HG03457 (cell line): ENCODE results near the gene SMOC2.

Experiments
- ATAC-seq: cut with Tn5 transposase; IDR thresholded peaks from one replicate; pipeline ENCODE4 v1.9.1; 2021; ENCODE audit warnings: moderate number of reproducible peaks; ENCODE audit not compliant: unreplicated experiment

The SMOC2 gene

DNA sequence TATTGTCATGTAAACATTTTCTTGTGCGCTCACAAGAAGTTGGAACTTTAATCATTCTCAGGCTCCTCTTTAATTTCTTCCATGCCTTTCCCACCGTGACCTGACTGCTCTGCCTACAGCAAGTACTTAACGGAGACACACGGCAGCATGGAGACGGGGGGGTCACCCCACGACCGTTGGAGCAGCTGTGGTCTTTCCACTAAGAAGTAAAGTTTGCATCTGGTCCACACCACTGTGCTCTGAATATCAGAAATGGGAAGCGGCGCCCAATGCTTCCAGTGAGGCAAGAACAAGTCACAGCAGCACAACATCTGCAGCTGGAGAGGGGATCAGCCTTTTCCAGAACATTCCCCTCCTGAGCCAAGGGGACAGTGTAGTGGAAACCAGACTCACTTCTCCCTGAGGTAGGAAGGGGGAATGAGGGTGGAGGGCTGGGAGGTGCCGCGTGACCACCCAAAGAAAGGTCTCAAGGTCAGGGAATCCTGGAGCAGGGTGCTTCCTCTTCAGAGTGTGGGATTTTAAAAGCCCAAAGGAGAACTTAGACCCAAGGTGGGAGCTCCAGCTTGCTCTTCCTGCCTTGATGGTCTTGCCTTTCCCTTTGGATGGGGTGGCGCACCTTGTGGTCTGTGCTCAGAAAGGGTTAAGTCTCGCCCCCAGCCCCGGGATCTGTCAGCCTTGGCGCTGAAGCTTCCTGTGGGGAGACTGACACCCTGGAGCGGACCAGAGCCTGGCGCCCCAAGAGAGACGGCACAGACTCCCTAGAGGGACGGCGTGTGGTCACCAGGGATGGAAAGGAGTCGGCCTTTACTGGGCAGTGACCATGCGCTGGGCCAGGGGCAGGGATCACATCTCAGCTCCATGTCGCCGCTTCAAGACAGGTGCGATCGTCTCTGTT, 25.6 kb upstream of the SMOC2 start:
- ATAC-seq = no peak

DNA sequence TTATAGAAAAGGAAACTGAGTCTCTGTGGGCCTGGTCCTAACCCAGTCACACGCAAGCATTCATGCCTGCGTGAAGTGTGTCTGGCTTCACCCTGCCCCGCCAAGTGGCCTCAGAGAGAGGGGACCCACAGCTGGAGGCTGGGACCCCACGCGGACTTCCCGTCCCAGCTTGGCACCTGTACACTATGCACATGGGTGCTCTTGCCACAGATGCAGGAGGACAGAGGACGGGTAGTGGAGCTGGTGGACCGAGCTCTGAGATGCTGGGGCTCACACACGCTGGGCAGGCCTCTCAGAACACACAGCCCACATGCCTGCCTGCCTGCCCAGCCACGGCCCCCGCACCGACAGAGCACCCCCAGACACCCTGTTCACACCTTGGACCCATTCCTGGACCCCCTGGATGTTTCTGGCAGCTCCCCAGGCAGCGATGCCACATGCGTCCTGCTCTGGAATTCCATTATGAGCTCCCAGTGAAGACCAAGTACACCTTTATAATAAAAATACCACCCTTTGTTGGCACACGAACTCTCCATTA, 24.9 kb upstream of the SMOC2 start:
- no peak for ATAC-seq

DNA sequence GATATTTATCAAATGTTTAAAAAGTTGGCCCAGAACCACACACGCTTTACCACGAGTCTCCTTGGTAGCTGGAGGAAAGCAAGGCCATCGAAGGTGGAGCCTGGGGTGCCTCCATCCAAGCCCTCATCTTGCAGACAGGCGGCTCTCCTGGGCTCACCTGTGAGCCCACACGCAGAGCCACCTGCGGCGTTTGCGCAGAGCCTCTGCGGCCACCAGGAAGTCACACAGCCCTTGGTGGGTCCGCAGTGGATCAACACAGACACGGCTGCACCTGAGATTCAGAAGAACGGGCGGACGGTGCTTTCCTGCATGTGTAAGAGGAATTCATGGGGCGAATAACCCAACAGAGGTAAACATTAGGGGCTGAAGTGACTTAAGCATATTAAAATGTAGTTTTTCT, 24.5 kb upstream of the SMOC2 start:
- ATAC-seq = no peak

DNA sequence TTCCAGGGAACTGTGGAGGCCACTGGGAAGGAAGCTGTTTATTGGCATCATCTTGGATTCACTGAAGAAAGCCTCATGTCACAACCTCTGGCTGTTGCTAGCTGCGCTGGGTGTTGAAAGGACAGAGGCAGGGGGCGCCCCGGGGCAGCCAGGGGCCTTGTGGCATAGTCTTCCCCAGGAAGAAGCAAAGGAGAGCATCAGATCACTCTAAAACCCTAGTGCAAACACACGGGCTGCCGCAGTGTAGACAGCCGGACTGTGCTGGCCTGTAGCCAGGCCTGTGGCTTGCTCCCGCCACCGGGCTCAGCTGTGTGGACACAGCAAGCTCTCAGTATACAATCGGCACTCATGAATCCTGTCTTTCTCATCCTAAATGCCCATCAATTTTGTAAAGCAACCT, 23.8 kb upstream of the SMOC2 start:
- ATAC-seq = no peak

DNA sequence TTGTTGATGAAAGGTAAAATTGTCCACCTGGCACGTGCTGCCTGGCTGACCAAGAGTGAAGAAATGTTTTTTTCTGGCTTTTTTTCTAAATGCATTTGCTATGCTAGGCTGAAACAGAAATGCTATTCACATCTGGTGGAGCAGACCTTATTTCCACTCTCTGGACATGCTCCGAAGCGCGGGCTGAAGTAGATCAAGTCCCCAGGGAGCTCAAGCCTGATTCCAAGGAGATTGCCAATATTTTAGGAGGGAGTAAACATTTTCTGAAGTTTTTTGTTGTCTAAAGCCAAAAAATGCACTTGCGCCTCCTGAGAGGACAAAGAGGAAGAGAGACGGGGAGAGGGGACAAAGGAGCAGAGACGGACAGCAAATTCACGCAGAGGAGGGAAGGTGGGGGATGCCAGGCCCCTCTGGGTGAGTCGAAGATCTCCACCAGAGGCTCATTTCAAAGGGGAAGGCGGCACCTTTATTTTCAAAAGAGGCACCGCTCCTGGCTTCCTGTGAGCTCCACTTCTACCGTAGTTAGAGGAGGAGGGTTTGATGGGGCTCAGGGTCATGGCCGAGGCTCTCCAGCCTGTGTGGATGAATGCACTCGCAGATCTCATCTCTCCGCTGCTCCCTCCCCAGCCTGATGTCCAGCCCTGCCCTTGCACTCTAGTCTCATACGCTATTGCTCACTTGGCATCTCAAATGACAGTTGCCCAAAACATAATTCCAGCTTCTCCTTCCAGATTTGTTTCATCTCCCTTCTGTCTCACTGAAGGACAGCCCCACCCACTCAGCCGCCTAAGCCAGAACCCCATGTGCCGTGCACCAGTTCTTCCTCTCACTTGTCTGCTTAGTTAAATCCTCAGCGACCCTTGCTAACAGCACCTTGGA, 23.1 kb upstream of the SMOC2 start:
- ATAC-seq = no peak

GRCh38 chr6:168418711-168419121, 22.3 kb upstream of the SMOC2 start:
- no peak for ATAC-seq

- ATAC-seq = no peak
These were observed 21.4 kb upstream of the SMOC2 start for GRCh38 chr6:168419569-168419968.

- no peak for ATAC-seq
These were observed 20.9 kb upstream of the SMOC2 start for GRCh38 chr6:168420084-168420483.

DNA sequence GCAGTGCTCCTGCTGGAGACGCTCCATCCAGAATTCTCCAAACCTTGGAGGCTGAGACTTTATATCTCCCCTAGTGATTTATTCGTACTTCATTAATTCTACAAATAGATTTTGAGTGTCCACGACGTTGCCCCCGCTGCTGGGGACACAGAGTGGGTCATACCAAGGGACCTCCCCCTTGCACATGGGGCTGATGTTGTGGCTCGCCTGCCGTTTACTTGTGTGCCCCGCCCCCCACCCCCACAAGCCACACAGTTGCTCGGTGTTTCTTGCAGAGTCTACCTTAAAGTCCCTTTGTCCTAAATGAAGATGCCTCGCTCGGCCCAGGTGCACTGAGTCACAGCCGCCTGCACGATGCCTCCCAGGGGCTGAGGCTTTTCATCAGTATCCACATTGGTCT, 20.3 kb upstream of the SMOC2 start:
- ATAC-seq = no peak

DNA sequence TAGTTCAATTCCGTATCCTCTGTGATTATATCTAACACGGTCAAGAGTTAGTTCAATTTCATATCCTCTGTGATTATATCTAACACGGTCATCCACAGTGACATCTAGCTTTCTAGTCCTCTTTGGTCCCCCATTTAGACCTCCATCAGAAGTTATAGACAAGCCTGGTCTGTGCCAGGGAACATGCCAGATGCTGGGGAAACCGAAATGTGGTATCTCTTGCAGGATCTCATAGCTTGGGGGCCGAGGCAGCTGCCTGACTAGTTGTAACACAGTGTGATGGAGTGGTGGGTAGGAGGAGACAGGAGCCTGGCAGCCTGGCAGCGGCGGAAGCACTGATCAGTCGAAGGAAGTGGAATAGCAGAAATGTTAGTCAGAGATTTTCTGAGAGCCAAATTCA, 13.8 kb upstream of the SMOC2 start:
- ATAC-seq = no peak

DNA sequence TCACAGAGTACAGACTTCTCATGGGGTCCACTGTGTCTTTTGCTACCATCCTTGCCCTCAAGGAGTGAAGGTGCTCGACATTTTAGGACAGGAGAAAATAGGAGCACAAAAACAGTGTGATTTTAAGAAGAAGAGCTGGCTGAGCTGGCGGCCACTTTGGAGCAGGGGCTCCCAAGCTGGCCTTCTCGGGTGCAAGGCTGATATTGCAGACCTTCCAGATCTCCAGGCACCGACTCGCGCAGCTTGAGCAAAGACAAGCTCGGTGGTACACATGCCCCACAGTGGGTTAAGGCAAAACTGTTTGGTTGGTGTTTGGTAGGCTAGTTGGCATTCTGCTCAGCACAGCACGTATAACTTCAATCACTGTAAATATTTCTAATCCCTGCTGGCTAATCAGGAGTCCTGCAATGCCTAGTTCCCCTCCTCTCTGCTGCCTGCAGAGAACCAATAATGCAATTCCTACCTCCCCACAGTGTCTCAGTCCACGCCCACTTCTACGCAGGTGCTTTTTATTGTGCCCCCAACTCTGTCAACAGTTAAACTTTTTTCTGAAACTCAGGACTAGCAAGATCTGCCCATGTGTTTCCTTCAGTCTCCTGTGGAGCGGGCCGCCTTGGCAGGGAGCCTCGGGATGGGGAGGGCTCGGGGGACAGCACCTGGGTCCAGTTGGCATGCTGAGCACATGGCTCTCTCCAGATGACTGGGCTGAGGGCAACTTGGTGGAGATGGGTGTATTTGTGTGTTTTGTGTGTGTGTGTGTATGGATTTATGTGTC, 12.7 kb upstream of the SMOC2 start:
- no peak for ATAC-seq

- no peak for ATAC-seq
These were observed 12.1 kb upstream of the SMOC2 start for GRCh38 chr6:168428863-168429262.

DNA sequence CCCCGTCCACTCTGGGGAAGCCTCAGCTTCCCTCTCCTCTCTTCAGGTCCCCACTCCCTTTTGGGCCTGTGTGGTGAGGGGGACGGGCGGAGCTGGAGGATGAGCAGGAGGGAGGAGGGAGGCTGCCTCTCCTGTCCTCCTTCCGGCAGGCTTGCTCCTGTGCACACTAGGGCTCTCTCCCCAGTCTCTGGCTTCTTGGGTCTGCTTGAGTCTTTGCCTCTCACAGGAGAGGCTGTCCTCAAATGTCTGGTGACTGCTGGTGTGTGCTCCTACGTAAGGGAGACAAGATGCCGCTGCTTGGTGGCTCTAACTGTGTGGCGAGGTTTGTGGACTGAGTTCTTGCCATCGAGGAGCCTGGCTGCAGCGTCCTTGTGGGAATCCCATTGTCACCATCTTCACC, 8.8 kb upstream of the SMOC2 start:
- ATAC-seq = no peak

DNA sequence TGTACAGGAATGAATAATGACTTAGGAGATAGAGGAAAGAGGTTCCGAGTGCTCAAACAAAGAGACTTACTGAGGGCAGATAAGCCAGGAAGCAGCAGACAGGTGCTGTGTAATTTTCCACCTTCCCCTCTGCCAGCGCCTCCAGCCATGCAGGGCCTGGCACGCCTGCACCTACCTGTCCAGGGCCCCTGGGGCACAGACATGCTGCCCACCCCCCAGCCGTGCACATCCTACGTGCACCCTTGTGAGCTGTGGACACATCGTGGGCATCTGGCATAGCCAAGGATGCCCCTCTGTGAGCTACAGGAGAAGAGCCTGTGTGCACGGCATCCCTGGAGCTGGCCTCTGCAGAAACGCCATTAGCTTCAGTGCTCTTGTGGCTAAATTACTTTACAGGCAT, 7.1 kb upstream of the SMOC2 start:
- ATAC-seq = no peak

GRCh38 chr6:168434505-168434904, 6.5 kb upstream of the SMOC2 start:
- no peak for ATAC-seq

- ATAC-seq = no peak
These were observed 3.2 kb upstream of the SMOC2 start for GRCh38 chr6:168437751-168438150.

DNA sequence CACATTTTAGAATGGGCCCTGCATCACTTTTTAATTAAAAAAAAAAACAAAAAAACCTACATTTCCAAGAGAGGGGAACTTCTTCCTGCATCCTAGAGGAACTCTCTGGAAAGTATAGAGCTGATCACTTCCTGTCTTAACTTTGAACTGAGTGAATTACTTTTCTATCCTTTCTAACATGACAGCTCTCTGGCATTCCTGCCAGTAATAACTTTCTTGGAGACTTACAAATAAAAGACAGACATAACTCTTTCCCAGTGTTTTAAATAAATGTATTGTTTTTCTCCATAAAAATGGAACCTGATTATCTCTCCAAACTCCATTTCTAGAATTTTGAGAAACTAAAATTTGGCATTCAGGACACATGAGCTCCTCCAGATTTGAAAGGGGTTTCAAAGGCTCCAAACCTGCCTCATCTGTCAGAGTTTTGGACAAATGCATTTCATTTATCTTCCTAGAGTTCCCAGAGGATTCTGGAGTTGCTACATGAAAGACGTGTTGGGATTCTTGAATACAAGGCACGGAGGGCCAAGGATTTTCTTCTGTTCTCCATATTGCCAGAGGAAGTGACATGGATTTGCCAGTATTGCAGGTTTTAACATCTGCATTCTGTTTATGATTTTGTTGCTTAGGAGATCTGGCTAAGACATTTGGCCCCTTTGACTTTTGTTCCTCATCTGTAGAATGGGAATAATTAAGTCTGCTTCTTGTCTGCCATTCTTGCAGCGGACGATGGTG, 2.0 kb upstream of the SMOC2 start:
- no peak for ATAC-seq

DNA sequence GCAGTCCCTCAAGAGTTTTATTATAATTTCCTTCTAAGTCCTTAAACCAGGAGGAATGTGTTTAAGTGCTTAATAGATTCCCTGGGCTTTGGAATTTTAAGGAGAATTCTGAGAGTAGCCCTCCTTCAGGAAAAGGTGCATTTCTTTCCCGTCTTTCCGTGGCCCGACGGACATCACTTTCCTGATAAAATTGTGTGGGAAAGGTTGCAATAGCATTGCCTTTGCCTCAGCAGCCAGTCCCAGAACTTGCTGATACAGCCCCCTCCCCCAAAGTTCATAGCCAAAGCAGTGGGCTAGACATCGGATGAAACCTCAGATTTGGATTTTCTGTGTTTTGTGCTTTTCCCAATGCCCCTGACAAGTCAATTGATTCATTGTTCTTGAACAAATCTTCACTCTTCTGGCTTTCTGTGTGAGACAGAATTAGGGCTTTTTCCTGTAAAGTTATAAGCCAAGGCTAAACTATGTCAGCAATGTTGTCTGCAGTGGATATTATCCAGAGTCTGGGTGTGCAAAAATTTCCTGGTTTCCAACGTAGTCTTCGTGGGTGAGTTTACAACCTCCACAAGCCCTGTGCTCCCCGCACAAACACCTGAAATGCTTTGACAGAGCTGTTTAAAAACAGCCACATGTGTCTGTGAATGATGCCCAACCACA, 1.1 kb upstream of the SMOC2 start:
- no peak for ATAC-seq

DNA sequence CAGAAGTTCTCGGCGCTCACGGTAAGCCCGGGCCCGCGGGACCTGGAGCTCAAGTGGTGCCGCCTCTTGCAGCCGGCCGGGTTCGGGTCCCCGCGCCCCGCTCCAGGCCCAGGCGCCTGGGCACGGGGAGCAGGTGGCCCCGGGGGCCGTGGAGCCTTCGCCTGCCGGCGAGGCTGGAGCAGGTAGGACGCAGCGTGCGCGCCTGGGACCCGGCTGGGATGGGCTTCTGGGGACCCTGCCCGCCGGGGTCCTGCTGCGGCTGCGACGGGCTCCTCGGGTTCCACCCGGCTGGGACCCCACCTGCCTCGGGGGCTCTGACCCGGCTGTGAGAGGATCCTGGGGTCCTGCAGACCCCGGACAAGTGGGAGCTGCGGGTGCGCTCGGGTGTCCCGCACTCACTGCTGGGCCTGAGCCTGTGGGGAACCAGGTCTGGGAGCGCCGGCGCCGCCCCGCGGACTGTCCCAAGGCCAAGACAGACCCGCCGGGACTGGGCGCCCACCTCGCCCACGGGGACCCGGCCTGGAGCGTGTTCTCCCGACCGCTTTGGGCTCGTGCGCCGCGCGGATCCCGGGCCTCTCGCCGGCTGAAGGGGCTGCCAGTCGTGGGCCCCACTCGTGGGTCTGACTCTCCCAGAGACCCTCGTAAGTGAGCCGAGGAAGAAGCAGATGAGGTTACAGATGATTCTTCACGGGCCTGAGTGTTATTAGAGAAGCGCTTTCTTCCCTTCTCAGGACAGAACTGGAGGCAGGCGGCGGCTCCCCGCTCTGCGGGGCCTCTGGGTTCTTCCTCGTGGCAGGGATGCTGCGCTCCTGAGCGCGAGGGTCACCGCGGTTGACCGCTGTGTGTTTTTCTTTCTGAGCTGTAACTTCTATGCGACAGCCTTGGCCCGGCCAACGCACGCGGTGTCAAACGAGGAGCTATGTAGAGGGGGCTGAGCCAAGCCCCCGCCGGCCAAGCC, 729 bp downstream of the SMOC2 start:
- no peak for ATAC-seq
